Ovary (tissue), 3 donors: ENCODE results near the gene GNG11.

ENCODE experiments used
- EP300 ChIP-seq: sonication (generic); formaldehyde crosslinking; IDR thresholded peaks from one replicate; pipeline ENCODE4 v1.6.1; 2017; ENCODE audit warnings: antibody characterized with exemption
- POLR2A ChIP-seq: fragments of 450-650 bp; IDR thresholded peaks from one replicate; pipeline ENCODE4 v1.6.1; 2017; ENCODE audit warnings: antibody characterized with exemption, mild to moderate bottlenecking, moderate library complexity
- TF ChIP-seq, protein P1 (sequence below), 3 donors: fragments of 450-650 bp in 2 of 3; fragments of 200-600 bp in 1 of 3; IDR thresholded peaks; one replicate each; pipeline versions ENCODE4 v1.5.1 to v1.8.0; 2016 to 2022; ENCODE audit warnings: antibody characterized with exemption in 3 of 3, mild to moderate bottlenecking in 1 of 3
- donor health status: DM: no; HTN: no; CAD: no.

DNA sequence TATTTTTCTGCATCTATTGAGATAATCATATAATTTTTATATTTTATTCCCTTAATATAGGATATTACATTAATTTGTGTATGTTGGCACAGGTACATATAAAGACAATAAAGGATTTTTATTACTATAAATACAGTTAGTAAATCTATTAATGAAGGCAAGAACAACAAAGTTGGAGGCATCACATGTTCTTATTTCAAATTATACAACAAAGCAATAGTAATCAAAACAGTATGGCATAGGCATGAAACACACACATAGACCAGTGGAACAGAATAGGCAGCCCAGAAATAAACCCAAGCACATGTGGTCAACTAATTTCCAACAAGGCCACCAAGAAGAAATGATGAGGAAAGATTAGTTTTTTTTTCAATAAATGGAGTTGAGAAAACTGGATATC lies 42.2 kb upstream of the GNG11 start:
- TF ChIP-seq, protein P1, sequence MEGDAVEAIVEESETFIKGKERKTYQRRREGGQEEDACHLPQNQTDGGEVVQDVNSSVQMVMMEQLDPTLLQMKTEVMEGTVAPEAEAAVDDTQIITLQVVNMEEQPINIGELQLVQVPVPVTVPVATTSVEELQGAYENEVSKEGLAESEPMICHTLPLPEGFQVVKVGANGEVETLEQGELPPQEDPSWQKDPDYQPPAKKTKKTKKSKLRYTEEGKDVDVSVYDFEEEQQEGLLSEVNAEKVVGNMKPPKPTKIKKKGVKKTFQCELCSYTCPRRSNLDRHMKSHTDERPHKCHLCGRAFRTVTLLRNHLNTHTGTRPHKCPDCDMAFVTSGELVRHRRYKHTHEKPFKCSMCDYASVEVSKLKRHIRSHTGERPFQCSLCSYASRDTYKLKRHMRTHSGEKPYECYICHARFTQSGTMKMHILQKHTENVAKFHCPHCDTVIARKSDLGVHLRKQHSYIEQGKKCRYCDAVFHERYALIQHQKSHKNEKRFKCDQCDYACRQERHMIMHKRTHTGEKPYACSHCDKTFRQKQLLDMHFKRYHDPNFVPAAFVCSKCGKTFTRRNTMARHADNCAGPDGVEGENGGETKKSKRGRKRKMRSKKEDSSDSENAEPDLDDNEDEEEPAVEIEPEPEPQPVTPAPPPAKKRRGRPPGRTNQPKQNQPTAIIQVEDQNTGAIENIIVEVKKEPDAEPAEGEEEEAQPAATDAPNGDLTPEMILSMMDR (IDR thresholded peaks at IDR 0.05) = no peak
- no peak for TF ChIP-seq EP300
- no peak for TF ChIP-seq POLR2A
